Vagina (tissue), 2 donors: Measurements from ENCODE around the gene LRRC7. TPM values are rescaled to one million over a fixed set of nuclear protein-coding genes. Genes with fewer than 3 reads are reported as not detected.

Source experiments
- DNase-seq, 2 donors: peaks; one replicate each; pipeline ENCODE4 v3.0.0-alpha.2; 2017; ENCODE audit errors: extremely low spot score in 2 of 2
- H3K27ac ChIP-seq: fragments of 200-600 bp; sonication (generic); one replicate; pipeline ENCODE4 v1.5.1; 2019
- H3K27me3 ChIP-seq: fragments of 200-600 bp; sonication (generic); one replicate; pipeline ENCODE4 v1.5.1; 2019
- H3K36me3 ChIP-seq, 2 donors: fragments of 200-600 bp; sonication (generic); one replicate each; pipeline ENCODE4 v1.5.1; 2017 to 2019
- H3K4me1 ChIP-seq: fragments of 200-600 bp; sonication (generic); one replicate; pipeline ENCODE4 v1.5.1; 2019
- H3K4me3 ChIP-seq, 2 donors: fragments of 200-600 bp; sonication (generic); 1 replicate in 1 of 2; 2 replicates in 1 of 2; pipeline ENCODE4 v1.5.1; 2016 to 2019
- H3K9me3 ChIP-seq: fragments of 200-600 bp; sonication (generic); one replicate; pipeline ENCODE4 v1.5.1; 2019
- POLR2A ChIP-seq, 2 donors: fragments of 450-650 bp; IDR thresholded peaks; one replicate each; pipeline ENCODE4 v1.6.1; 2017; ENCODE audit warnings: antibody characterized with exemption in 2 of 2, mild to moderate bottlenecking in 2 of 2, moderate library complexity in 2 of 2
- POLR2AphosphoS5 ChIP-seq, 2 donors: sonication (generic); formaldehyde crosslinking; IDR thresholded peaks; one replicate each; pipeline ENCODE4 v1.9.0; 2017; ENCODE audit warnings: antibody characterized with exemption in 2 of 2, mild to moderate bottlenecking in 2 of 2, low read depth in 1 of 2; ENCODE audit not compliant: insufficient read depth in 1 of 2
- intact Hi-C: fragments of 100-400 bp; cut with DNase I; formaldehyde crosslinking; loops from one replicate; pipeline ENCODE4 v1.15.1; 2023
- total RNA-seq: library from RNA; depleted of rRNA; stranded (reverse); fragments of >200 nt; gene quantifications from one replicate; pipeline ENCODE4 v1.2.3, GENCODE V29; 2016
- TF ChIP-seq, protein P1 (sequence below), 3 experiments: fragments of 450-650 bp in 2 of 3; fragments of 200-600 bp in 1 of 3; sonication (generic) in 1 of 3; IDR thresholded peaks; one replicate each; pipeline ENCODE4 v1.5.1; 2017 to 2019; ENCODE audit warnings: antibody characterized with exemption in 3 of 3, mild to moderate bottlenecking in 2 of 3, moderate library complexity in 2 of 3

Gene LRRC7
- total RNA-seq, 1 donor from 2014 or later = not detected

DNA sequence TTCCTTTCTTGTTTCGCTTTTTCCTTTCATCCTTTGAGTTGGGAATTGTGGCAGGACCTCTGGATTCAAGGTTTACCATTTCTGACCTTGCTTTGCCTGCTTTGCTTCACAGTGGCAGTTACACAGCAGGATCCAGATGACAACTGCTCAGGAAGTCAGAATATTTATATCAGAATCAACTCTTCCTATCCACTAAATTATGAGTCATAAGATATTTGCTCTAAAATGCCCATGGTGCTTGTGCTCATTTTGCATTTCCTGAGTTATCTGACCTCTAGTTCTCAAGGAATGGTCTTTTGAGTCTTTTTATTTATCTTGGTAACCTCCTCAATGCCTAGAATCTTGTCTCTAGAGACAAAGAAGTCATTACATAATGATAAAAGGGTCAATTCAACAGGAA lies 290.8 kb downstream of the LRRC7 start:
- H3K27ac ChIP-seq = no peak overlapping the region
- no peaks in the 10 kb centered on the region for H3K4me1 ChIP-seq
- no peaks in the 10 kb centered on the region for H3K36me3 ChIP-seq
- no peaks in the 10 kb centered on the region for H3K9me3 ChIP-seq
- no peak overlapping the region for H3K4me3 ChIP-seq
- no peaks in the 10 kb centered on the region for H3K27me3 ChIP-seq
- DNase-seq = no peak
- intact Hi-C loops = no loop called here
- TF ChIP-seq POLR2A (IDR thresholded peaks at IDR 0.05) (no peak), POLR2AphosphoS5 (IDR thresholded peaks at IDR 0.05; ENCODE audit: insufficient read depth in 1 of 2, low read depth in 1 of 2) (no peak)
- TF ChIP-seq, protein P1, sequence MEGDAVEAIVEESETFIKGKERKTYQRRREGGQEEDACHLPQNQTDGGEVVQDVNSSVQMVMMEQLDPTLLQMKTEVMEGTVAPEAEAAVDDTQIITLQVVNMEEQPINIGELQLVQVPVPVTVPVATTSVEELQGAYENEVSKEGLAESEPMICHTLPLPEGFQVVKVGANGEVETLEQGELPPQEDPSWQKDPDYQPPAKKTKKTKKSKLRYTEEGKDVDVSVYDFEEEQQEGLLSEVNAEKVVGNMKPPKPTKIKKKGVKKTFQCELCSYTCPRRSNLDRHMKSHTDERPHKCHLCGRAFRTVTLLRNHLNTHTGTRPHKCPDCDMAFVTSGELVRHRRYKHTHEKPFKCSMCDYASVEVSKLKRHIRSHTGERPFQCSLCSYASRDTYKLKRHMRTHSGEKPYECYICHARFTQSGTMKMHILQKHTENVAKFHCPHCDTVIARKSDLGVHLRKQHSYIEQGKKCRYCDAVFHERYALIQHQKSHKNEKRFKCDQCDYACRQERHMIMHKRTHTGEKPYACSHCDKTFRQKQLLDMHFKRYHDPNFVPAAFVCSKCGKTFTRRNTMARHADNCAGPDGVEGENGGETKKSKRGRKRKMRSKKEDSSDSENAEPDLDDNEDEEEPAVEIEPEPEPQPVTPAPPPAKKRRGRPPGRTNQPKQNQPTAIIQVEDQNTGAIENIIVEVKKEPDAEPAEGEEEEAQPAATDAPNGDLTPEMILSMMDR (IDR thresholded peaks at IDR 0.05) = no peak

DNA sequence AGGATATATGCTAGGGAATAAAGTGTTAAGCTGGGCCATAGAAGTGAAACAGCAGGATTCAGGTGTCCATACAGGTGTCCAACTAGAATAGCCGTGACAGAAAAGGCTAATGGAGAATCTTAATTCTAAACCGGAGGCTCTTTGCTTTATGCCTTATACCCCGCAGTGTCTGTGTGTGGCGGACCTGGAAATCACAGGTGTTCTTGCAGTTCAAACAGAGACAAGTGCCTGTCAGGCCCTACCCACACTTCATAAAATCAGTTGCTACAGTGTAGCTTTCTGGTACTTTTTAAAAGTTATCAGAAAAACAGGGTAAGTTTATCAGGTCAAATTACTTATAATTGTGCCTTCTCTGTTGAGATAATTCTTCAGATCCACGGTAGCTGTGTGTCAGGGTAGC lies 293.9 kb downstream of the LRRC7 start:
- Histone ChIP-seq H3K4me1 (no peaks in the 10 kb centered on the region), H3K36me3 (no peaks in the 10 kb centered on the region), H3K27ac (no peak overlapping the region), H3K9me3 (no peaks in the 10 kb centered on the region), H3K4me3 (no peak overlapping the region), H3K27me3 (no peaks in the 10 kb centered on the region)
- no peak for DNase-seq
- TF ChIP-seq POLR2A (IDR thresholded peaks at IDR 0.05) = no peak
- no peak for TF ChIP-seq POLR2AphosphoS5 (IDR thresholded peaks at IDR 0.05; ENCODE audit: insufficient read depth in 1 of 2, low read depth in 1 of 2)
- TF ChIP-seq, protein P1 (IDR thresholded peaks at IDR 0.05) = no peak
- intact Hi-C loops = no loop called here

DNA sequence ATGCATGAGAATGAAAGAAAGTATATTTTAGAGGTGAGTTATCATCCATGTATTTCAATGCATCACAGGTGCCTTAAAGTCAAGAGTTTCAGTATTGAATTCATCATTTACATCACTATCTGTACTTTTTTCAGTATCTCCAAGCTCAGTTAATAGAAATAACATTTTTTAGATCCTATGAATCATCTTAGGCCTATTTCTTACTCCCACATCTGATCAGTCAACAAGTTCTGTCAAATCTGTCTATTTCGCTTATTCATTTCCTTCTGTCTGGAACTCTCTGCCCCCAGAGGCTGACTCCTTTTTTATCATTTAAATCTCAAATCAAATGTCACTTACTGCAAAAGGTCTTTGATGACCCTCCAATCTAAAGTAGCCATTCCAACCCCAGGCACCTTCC lies 295.2 kb downstream of the LRRC7 start:
- Histone ChIP-seq H3K4me3 (no peak overlapping the region), H3K36me3 (no peaks in the 10 kb centered on the region), H3K27me3 (no peaks in the 10 kb centered on the region), H3K9me3 (no peaks in the 10 kb centered on the region), H3K4me1 (no peaks in the 10 kb centered on the region), H3K27ac (no peak overlapping the region)
- intact Hi-C loops = no loop called here
- TF ChIP-seq POLR2A (IDR thresholded peaks at IDR 0.05) (no peak), POLR2AphosphoS5 (IDR thresholded peaks at IDR 0.05; ENCODE audit: insufficient read depth in 1 of 2, low read depth in 1 of 2) (no peak)
- TF ChIP-seq, protein P1 (IDR thresholded peaks at IDR 0.05) = no peak
- no peak for DNase-seq

DNA sequence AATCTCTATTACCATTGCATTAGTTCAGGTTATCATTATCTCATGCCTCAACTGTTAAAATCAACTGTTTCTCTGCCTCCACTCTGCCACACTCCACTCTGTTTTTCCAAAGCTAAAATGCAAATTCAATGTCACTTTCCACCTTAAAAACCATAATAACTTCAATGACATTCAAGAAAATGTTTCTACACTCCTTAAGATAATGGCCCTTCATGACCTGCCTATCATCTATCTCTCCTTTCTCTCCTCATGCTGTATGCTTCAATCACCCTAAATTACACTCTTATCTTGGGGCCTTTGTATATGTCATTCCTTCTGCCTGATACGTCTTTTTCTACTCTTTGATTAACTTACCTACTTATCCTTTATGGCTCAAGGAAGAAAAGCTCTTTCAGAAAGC lies 296.0 kb downstream of the LRRC7 start:
- no peaks in the 10 kb centered on the region for H3K4me1 ChIP-seq
- no peak overlapping the region for H3K4me3 ChIP-seq
- no peak overlapping the region for H3K27ac ChIP-seq
- no peaks in the 10 kb centered on the region for H3K9me3 ChIP-seq
- H3K36me3 ChIP-seq = no peaks in the 10 kb centered on the region
- no peak for TF ChIP-seq POLR2A (IDR thresholded peaks at IDR 0.05)
- TF ChIP-seq, protein P1 (IDR thresholded peaks at IDR 0.05) = no peak
- TF ChIP-seq POLR2AphosphoS5 (IDR thresholded peaks at IDR 0.05; ENCODE audit: insufficient read depth in 1 of 2, low read depth in 1 of 2) = no peak
- intact Hi-C loops = no loop called here
- DNase-seq = no peak
- no peaks in the 10 kb centered on the region for H3K27me3 ChIP-seq

DNA sequence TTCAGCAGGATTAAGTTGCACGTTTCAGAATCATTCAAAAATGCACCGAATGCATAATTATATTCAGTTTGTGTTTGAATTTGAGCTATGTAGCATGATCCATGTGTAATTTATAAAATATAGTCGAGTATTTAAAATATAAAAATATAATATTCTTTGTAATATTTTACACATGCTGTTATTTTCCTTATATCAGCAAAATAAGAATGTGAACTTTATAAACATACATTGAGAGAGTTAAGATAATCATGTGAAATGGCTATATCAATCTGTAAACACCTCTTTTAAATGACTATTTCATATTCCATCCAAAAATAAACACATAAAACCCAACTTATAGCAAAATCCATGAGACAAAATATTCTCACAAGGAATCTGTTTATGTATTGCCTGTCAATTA lies 303.7 kb downstream of the LRRC7 start:
- no peak for DNase-seq
- intact Hi-C loops = no loop called here
- TF ChIP-seq POLR2A (IDR thresholded peaks at IDR 0.05) (no peak), POLR2AphosphoS5 (IDR thresholded peaks at IDR 0.05; ENCODE audit: insufficient read depth in 1 of 2, low read depth in 1 of 2) (no peak)
- TF ChIP-seq, protein P1 (IDR thresholded peaks at IDR 0.05) = no peak
- Histone ChIP-seq H3K9me3 (no peaks in the 10 kb centered on the region), H3K27me3 (no peaks in the 10 kb centered on the region), H3K36me3 (no peaks in the 10 kb centered on the region), H3K4me3 (no peak overlapping the region), H3K4me1 (no peaks in the 10 kb centered on the region), H3K27ac (no peak overlapping the region)
